22Rv1 (cell line): ENCODE results near the gene VEZT.
"Not testable (repeated sequence)": the region's sequence is repeated elsewhere in the genome, so short reads cannot be mapped to it uniquely, and the experiment has no call there.

Experiments used
- H3K27ac ChIP-seq: fragments of 450-650 bp; 2 replicates; pipeline ENCODE4 v1.5.1; 2017
- CTCF ChIP-seq: fragments of 450-650 bp; IDR thresholded peaks from 2 replicates; pipeline ENCODE4 v1.5.1; 2017; ENCODE audit warnings: mild to moderate bottlenecking
- ZFX ChIP-seq: fragments of 450-650 bp; IDR thresholded peaks from 2 replicates; pipeline ENCODE4 v1.6.1; 2017; ENCODE audit warnings: antibody characterized with exemption, borderline replicate concordance

The VEZT gene

GRCh38 chr12:95300286-95300685, 82.7 kb downstream of the VEZT start:
- TF ChIP-seq ZFX: no peak
- no peak for TF ChIP-seq CTCF
- no peak overlapping the region for H3K27ac ChIP-seq

- no peak overlapping the region for H3K27ac ChIP-seq
Measured at GRCh38 chr12:95303476-95303875, 85.9 kb downstream of the VEZT start.

GRCh38 chr12:95304673-95305198, 87.1 kb downstream of the VEZT start:
- no peak overlapping the region for H3K27ac ChIP-seq
- no peak for TF ChIP-seq ZFX
- no peak for TF ChIP-seq CTCF

More at GRCh38 chr12:95303476-95303875, 85.9 kb downstream of the VEZT start:
- TF ChIP-seq CTCF: no peak
- no peak for TF ChIP-seq ZFX

- H3K27ac ChIP-seq: no peak overlapping the region
- TF ChIP-seq CTCF (no peak), ZFX (no peak)
Measured at GRCh38 chr12:95312656-95313055, 95.0 kb downstream of the VEZT start.

GRCh38 chr12:95314756-95315155, 97.1 kb downstream of the VEZT start:
- not testable (repeated sequence) for H3K27ac ChIP-seq

GRCh38 chr12:95316798-95317197, 99.2 kb downstream of the VEZT start:
- TF ChIP-seq CTCF (no peak), ZFX (no peak)
- no peak overlapping the region for H3K27ac ChIP-seq

GRCh38 chr12:95318071-95318545, 100.5 kb downstream of the VEZT start:
- H3K27ac ChIP-seq: peak overlapping the region; percentile 83
- TF ChIP-seq CTCF (no peak), ZFX (no peak)

GRCh38 chr12:95319694-95320331, 102.2 kb downstream of the VEZT start:
- TF ChIP-seq ZFX: no peak
- no peak for TF ChIP-seq CTCF
- no peak overlapping the region for H3K27ac ChIP-seq
